Measurements from ENCODE around the gene MVB12B.

The MVB12B gene

DNA sequence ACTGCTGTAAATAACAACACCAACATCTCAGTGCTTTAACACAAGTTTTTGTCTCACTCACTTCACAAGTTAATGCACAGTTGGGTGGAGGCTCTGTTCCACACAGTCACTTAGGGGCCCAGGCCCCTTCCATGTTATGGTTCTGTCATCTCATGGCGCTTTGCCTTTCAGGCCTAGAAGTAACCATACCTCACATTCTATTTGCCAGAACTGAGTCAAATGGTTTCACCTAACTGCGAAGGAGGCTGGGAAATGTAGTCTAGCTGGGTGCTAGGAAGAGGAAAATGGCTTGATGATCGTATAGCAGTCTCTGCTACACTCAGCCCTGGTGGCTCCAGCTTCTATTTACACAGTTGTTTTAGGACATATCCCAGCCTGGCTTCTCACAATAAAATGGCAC lies 23.1 kb upstream of the MVB12B start:
- DNase-seq (ENCODE audit: low read depth) = no peak

DNA sequence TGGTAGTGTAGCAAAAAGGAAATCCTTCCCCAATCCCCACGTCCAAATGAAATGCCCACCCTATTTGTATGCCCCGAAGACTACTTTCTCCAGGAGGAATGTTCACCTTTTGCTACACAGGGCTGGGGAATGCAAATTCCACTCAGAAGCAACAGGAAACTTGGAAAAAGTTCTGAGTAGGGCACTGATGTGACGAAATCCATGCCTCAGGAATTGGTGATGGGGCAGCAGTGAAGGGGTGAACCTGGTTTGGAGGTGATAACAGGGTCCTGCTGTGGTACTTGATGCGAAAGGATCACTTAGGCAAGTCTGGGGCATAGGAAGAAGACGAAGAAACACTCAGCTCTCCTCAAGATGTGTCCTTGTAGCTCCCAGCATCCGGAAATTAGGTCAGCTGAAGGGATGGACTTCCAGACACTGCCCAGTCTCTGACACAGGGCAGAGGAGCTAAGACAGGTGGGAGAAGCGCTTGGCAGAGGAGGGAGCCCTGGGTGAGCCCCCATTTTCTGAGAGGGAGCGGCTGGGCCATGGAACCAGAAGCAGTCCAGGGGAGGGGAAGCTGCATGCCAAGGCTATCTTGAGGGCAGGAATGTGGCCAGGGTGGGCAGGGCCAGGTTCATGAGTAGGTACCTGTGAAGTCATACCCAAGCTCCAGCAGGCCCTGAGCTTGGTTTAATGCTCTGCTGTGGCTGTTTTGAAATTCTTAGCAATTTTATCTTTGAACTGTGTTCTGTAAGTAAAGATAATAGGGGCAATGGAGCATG lies 22.2 kb upstream of the MVB12B start:
- DNase-seq (ENCODE audit: low read depth) = no peak

DNA sequence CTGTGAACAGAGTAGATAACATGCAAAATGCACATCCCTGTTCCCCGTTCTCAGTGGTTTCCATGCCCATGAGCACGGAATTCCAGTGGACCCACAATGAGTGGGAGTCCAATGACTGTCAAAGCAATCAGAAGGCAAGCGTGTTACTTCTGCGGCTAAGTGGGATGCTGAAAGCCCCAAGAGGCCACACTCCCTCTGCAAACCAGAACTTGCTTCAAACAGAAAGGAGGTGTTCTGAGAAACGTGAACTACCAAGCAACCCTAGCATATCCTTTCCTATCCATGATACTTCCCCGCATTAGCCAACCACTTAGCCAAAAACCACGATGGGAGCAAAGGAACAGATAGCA lies 21.7 kb upstream of the MVB12B start:
- DNase-seq (ENCODE audit: low read depth) = no peak

- no peak for DNase-seq (ENCODE audit: low read depth)
Measured at GRCh38 chr9:126306071-126306647, 20.5 kb upstream of the MVB12B start.

- no peak for DNase-seq (ENCODE audit: low read depth)
Measured at GRCh38 chr9:126307322-126308061, 19.1 kb upstream of the MVB12B start.

DNA sequence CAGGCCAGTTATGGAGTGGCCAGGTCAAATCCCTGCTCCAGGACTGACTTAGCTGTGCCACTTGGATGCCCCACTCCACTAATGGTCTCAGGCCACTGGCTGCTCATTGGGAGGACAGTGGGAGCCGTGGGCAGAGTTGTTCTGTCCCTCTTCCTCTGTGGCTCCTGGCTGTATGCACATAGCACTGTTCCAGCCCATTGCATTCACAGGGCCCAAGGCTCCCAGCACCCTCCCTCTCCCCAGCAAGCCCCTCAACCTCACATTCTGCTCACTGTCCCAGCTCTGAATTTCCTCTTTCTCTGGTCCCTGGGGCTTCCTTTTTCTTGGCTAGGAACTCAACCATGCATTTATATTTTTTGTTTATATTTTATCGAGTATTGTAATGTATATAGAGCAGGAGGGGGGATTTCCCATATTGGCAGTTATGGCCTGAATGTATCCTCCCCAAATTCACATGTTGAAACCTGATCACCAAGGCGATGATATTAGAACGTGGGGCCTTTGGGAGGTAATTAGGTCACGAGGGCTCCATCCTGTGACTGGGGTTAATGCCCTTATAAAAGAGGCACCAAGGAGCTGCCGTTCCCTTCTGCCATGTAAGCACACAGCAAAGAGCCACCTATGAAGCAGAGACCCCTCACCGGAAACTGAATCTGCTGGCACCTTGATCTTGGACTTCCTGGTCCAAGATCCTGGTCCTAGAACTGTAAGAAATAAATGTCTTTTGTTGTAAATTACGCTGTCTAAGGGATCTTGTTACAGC lies 17.0 kb upstream of the MVB12B start:
- no peak for DNase-seq (ENCODE audit: low read depth)

DNA sequence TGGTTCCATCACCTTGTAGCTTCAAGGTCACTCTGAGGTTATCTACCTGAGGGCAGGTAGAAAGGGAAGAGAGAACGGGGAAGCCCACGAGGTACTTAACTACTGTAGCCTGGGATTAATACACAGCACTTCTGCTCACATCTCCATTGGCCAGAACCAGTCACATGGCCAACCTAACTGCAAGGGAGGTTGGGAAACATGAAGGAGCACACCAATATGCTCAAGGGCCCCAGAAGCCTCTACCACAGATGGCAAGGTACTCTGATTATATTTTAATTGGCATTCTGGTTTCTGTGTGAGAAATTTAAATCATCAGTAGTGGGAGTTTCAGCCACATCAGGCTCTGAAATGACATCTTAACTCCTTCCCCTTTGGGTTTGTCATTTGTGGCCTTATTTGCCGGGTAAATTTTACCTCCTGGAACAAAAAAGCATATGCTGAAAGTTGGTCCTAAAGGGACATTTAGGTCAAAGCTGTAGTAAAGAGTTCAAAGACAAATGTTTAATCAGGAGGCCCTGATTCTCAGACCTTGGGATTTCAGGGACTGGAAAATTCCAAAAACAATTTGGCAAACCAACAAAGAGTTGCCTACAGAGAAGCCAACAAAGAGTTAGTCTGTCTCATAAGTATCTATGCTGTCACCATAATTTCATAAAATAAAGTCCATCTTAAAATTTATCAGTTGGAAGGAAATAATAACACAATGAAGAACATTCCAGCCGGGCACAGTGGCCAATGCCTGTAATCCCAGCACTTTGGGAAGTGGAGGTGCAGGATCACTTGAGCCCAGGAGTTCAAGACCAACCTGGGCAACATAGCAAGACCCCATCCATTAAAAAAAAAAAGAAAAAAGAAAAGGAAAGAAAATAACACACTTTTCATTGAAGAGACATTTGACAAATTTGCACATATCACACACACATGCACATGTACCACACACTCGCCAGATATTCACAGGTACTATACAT lies 13.8 kb upstream of the MVB12B start:
- no peak for DNase-seq (ENCODE audit: low read depth)

DNA sequence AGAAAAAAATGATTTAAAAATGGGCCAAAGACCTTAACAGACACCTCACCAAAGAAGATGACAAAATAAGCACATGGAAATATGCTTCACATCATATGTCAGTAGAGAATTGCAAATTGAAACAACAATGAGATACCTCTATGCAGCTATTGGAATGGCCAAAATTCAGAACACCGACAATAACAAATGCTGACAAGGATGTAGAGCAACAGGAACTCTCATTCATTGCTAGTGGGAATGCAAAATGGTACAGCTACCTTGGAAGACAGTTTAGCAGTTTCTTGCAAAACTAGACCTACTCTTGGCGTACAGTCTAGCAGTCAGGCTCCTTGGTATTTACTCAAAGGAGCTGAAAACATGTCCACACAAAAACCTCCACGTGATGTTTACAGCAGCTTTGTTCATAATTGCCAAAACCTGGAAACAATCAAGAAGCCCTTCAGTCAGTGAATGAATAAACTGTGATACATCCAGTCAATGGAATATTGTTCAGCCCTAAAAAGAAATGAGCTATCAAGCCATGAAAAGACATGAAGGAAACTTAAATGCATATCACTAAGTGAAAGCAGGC lies 10.5 kb upstream of the MVB12B start:
- no peak for DNase-seq (ENCODE audit: low read depth)

- DNase-seq (ENCODE audit: low read depth) = no peak
Measured at GRCh38 chr9:126317513-126317912, 9.1 kb upstream of the MVB12B start.

GRCh38 chr9:126318858-126319257 lies 7.8 kb upstream of the MVB12B start:
- no peak for DNase-seq (ENCODE audit: low read depth)

GRCh38 chr9:126319671-126320070 lies 7.0 kb upstream of the MVB12B start:
- DNase-seq (ENCODE audit: low read depth) = no peak

GRCh38 chr9:126320158-126320922 lies 6.3 kb upstream of the MVB12B start:
- no peak for DNase-seq (ENCODE audit: low read depth)

GRCh38 chr9:126321742-126322141 lies 4.9 kb upstream of the MVB12B start:
- no peak for DNase-seq (ENCODE audit: low read depth)

DNA sequence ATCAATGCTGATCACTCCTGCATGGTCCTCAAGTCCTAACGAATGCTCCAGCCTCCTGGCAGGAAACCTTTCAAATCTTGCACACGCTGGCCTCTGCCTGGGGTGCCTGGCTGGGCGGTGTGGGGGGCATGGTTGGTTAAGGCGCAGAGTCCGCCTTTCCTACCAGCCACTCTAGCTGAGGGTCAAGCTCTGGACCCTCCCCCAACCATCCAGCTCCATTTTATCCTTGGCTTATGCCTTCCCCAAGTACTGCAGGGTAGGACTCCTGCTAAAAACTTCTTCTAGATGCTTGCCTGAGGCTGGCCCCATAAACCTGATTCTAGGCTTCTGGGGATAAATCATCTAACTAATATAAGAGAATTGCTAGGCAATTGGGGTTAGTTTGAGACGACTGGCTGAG lies 808 bp upstream of the MVB12B start:
- no peak for DNase-seq (ENCODE audit: low read depth)

GRCh38 chr9:126327006-126327713 lies 531 bp downstream of the MVB12B start:
- no peak for DNase-seq (ENCODE audit: low read depth)

GRCh38 chr9:126327714-126328185 lies 1.1 kb downstream of the MVB12B start:
- no peak for DNase-seq (ENCODE audit: low read depth)

DNA sequence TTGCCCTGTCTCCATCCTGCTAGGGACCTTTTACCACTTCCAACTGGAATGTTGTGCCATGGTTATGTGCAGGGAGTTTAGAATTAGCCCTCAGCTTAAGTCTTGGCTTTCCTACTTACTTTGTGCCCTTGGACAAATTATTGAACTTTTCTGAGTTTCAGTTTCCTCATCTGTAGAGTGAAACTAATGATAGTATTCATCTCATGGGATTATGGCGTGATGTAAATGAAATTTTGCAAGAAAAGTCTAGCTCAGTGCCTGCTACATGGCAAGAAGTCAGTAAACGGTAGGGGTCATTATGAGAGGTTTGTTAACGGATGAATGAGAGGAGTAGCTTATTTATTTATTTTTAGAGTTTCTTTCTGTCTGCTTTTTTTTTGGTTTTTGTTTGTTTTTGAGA lies 1.8 kb downstream of the MVB12B start:
- DNase-seq (ENCODE audit: low read depth) = no peak

DNA sequence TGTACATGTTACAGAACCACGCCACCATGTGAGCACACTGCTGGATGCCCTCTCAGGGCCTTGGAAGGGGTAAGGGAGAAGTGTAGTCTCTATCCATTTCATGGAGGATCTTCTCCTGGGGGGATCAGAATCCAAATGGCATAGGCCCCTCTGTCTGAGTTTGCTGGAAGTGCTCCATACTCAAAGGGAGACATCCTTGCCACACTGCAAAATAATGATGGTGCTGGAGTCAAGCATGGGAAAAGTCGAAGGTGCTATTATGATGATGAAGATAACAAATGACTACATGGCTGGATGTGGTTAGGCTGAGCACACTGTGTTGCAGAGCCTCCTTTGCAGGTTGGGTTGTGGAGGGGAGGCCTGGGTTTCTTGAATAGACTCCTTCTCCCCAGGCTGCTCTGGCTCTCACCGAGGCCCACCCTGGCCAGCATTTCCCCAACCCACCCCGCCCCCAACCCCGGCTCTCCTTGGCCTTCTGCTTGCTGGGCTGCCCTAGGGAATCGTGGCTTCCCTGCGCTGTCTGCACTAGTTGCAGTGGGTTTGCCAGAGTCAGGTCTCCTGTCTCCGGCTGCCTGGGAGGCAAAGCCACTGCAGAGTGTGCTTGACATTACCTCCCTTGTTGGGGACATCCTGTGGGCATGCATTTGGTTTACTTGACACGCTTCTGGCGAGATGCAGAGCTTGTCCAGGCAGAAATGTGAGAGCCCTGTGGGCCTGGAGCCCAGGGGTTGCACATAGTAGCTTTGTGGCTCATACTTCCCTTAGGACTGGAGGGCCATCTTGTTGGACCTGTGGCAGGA lies 3.0 kb downstream of the MVB12B start:
- DNase-seq (ENCODE audit: low read depth) = no peak

DNA sequence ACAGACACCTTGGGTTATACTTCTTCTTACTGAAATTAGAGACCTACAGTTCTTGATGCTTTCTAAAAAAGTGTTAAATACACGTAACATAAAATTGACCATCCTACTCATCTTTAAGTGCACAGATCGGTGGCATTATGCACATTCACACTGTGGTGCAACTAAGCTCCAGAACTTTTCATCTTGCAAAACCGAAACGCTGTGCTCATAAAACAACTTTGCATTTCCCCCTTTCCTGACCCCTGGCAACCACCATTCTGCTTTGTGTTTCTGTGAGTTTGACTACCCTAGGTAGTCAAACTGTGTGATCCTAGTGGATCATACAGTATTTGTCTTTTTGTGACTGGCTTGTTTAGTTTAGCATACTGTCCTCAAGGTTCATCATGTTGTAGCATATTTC lies 3.9 kb downstream of the MVB12B start:
- no peak for DNase-seq (ENCODE audit: low read depth)
